Transverse colon (tissue), 4 donors: Measurements from ENCODE around the gene RAMACL. TPM values are rescaled to one million over a fixed set of nuclear protein-coding genes. Genes with fewer than 3 reads are reported as not detected.

Experiments
- DNase-seq: peaks from one replicate; pipeline ENCODE4 v3.0.0-alpha.2; 2019
- H3K27ac ChIP-seq, 4 donors: fragments of 200-600 bp; sonication (generic); 2 replicates each; pipeline ENCODE4 v1.5.1; 2016 to 2018; ENCODE audit warnings: inconsistent platforms in 4 of 4
- H3K27me3 ChIP-seq: fragments of 200-600 bp; sonication (generic); 2 replicates; pipeline ENCODE4 v1.5.1; 2017; ENCODE audit warnings: inconsistent platforms
- H3K36me3 ChIP-seq, 4 donors: fragments of 200-600 bp; sonication (generic); 2 replicates each; pipeline ENCODE4 v1.5.1; 2017 to 2019; ENCODE audit warnings: inconsistent platforms in 4 of 4
- H3K4me1 ChIP-seq, 4 donors: fragments of 200-600 bp; sonication (generic); 2 replicates each; pipeline ENCODE4 v1.5.1; 2017 to 2020; ENCODE audit warnings: inconsistent platforms in 4 of 4
- H3K4me3 ChIP-seq, 4 donors: fragments of 200-600 bp; sonication (generic); 1 replicate in 1 of 4; 2 replicates in 3 of 4; pipeline versions ENCODE4 v1.5.1 to v1.6.1; 2017 to 2019; ENCODE audit warnings: inconsistent platforms in 4 of 4
- H3K9me3 ChIP-seq, 2 donors: fragments of 200-600 bp; sonication (generic); 2 replicates each; pipeline ENCODE4 v1.5.1; 2017 to 2019; ENCODE audit warnings: inconsistent platforms in 2 of 2
- CTCF ChIP-seq, 5 experiments: fragments of 200-600 bp in 3 of 5; fragments of 450-650 bp in 2 of 5; sonication (generic) in 3 of 5; IDR thresholded peaks; 1 replicate in 2 of 5; 2 replicates in 3 of 5; pipeline ENCODE4 v1.5.1; 2016 to 2017; ENCODE audit warnings: antibody characterized with exemption in 5 of 5, inconsistent platforms in 3 of 5, mild to moderate bottlenecking in 2 of 5, moderate library complexity in 1 of 5
- EP300 ChIP-seq: sonication (generic); formaldehyde crosslinking; IDR thresholded peaks from one replicate; pipeline ENCODE4 v1.6.1; 2017; ENCODE audit warnings: antibody characterized with exemption, low read depth
- POLR2A ChIP-seq: fragments of 450-650 bp; IDR thresholded peaks from one replicate; pipeline ENCODE4 v1.6.1; 2016; ENCODE audit warnings: antibody characterized with exemption, mild to moderate bottlenecking, moderate library complexity
- POLR2AphosphoS5 ChIP-seq, 3 donors: sonication (generic); formaldehyde crosslinking; IDR thresholded peaks; one replicate each; pipeline ENCODE4 v1.6.1; 2016; ENCODE audit warnings: antibody characterized with exemption in 3 of 3
- WGBS, 2 donors: methylation state at CpG; one replicate each; pipeline ENCODE4 v1.1.5; 2018; ENCODE audit warnings: low coverage in 1 of 2; 5-methylcytosine and 5-hydroxymethylcytosine counted together
- in situ Hi-C, 4 donors: fragments of 200-750 bp; cut with MboI; loops; one replicate each; pipeline versions ENCODE4 v1.15.0 to v1.15.1; 2017; ENCODE audit warnings: low sequenced_read_pairs in 3 of 4, low pct_ligation_motif_present in 1 of 4, low pct_unique_long_range_greater_than_20kb in 1 of 4
- intact Hi-C: fragments of 100-400 bp; cut with DNase I; formaldehyde crosslinking; loops from one replicate; pipeline ENCODE4 v1.15.1; 2023; ENCODE audit warnings: low total_unique reads
- total RNA-seq, 4 donors: library from RNA; depleted of rRNA; stranded (reverse); fragments of >200 nt; gene quantifications; one replicate each; pipeline ENCODE4 v1.1.0, GENCODE V29; 2016

The RAMACL gene
- total RNA-seq, 4 donors from 2014 or later = 0.95 to 1.2 (median 1.2) TPM; not detected in 1

GRCh38 chr6:166623318-166623717, 36.8 kb upstream of the RAMACL start:
- Histone ChIP-seq H3K27ac (peak overlapping the region in 3 of 4 donors; percentile 6 to 24 (median 11)), H3K36me3 (no peaks in the 10 kb centered on the region), H3K27me3 (peaks cover 9% of the 10 kb centered on the region), H3K9me3 (no peaks in the 10 kb centered on the region), H3K4me1 (peaks cover 9 to 31% (median 17%) of the 10 kb centered on the region in 4 donors), H3K4me3 (no peak overlapping the region)
- no peak for DNase-seq
- TF ChIP-seq CTCF (IDR thresholded peaks at IDR 0.05) = no peak
- no peak for TF ChIP-seq EP300
- no peak for TF ChIP-seq POLR2AphosphoS5 (IDR thresholded peaks at IDR 0.05)
- TF ChIP-seq POLR2A = no peak
- intact Hi-C loops (no loop called here), in situ Hi-C loops (no loop called here)
- 77% methylated on average over 5 of the region's 5 CpGs; no CpG with 5 or more reads in 1 of the 2 donors for WGBS, 2 donors

- no peak for DNase-seq
Measured at GRCh38 chr6:166621114-166621540, 34.6 kb upstream of the RAMACL start.

GRCh38 chr6:166620478-166621113, 34.1 kb upstream of the RAMACL start:
- DNase-seq = no peak
- H3K27ac ChIP-seq = peak overlapping the region; percentile 57 to 74 (median 72)
- in situ Hi-C loops (no loop called here), intact Hi-C loops (no loop called here)
- no peaks in the 10 kb centered on the region for H3K9me3 ChIP-seq
- H3K4me3 ChIP-seq = no peak overlapping the region
- peaks cover under 1% of the 10 kb centered on the region for H3K27me3 ChIP-seq
- H3K36me3 ChIP-seq = no peaks in the 10 kb centered on the region
- WGBS, 2 donors = 68 to 77% methylated on average over 2 to 8 of the region's 8 CpGs
- peaks cover 6 to 16% (median 10%) of the 10 kb centered on the region in 4 donors for H3K4me1 ChIP-seq
- no peak for TF ChIP-seq POLR2A
- TF ChIP-seq POLR2AphosphoS5 (IDR thresholded peaks at IDR 0.05) = no peak

More at GRCh38 chr6:166621114-166621540, 34.6 kb upstream of the RAMACL start:
- no peaks in the 10 kb centered on the region for H3K9me3 ChIP-seq
- no peaks in the 10 kb centered on the region for H3K36me3 ChIP-seq
- H3K27ac ChIP-seq = peak overlapping the region in 3 of 4 donors; percentile 57 to 74 (median 70)
- WGBS, 2 donors = 35 to 73% methylated on average over 2 to 6 of the region's 6 CpGs
- peaks cover 6 to 22% (median 12%) of the 10 kb centered on the region in 4 donors for H3K4me1 ChIP-seq
- intact Hi-C loops = no loop called here
- peaks cover 5% of the 10 kb centered on the region for H3K27me3 ChIP-seq
- in situ Hi-C loops = no loop called here
- no peak overlapping the region for H3K4me3 ChIP-seq
- TF ChIP-seq POLR2A (no peak), CTCF (IDR thresholded peaks at IDR 0.05) (no peak), POLR2AphosphoS5 (IDR thresholded peaks at IDR 0.05) (no peak), EP300 (no peak)

- intact Hi-C loops (no loop called here), in situ Hi-C loops (no loop called here)
- Histone ChIP-seq H3K27ac (peak overlapping the region; percentile 57 to 74 (median 72)), H3K4me3 (no peak overlapping the region), H3K9me3 (no peaks in the 10 kb centered on the region), H3K27me3 (no peaks in the 10 kb centered on the region), H3K4me1 (peaks cover 6 to 17% (median 13%) of the 10 kb centered on the region in 4 donors), H3K36me3 (no peaks in the 10 kb centered on the region)
- TF ChIP-seq POLR2AphosphoS5 (IDR thresholded peaks at IDR 0.05) (peak; percentile 26 to 79 (median 71)), POLR2A (no peak), CTCF (IDR thresholded peaks at IDR 0.05) (no peak), EP300 (no peak)
- WGBS, 2 donors = 52 to 58% methylated on average over 3 of the region's 3 CpGs
- no peak for DNase-seq
Measured at GRCh38 chr6:166619912-166620311, 33.4 kb upstream of the RAMACL start.
